GM12891 (cell line): ENCODE measurements around the gene PANK4.

Experiments
- PAX5 ChIP-seq: IDR thresholded peaks from 2 replicates; pipeline ENCODE4 v1.6.1; 2011; ENCODE audit warnings: low read length, moderate library complexity, mild to moderate bottlenecking; ENCODE audit not compliant: insufficient read depth, severe bottlenecking
- POLR2A ChIP-seq: IDR thresholded peaks from 2 replicates; pipeline ENCODE4 v1.6.1; 2011; ENCODE audit warnings: low read depth, low read length, control low read depth
- POLR2AphosphoS5 ChIP-seq: IDR thresholded peaks from 2 replicates; pipeline ENCODE4 v1.6.1; 2011; ENCODE audit warnings: low read depth, low read length, control low read depth
- SPI1 ChIP-seq: IDR thresholded peaks from 2 replicates; pipeline ENCODE4 v1.6.1; 2011; ENCODE audit warnings: low read depth, low read length, control low read depth

- TF ChIP-seq POLR2A (no peak), POLR2AphosphoS5 (peak; percentile 47; the same call in 1 of the 2 replicates), SPI1 (peak; percentile 27; the same call in 1 of the 2 replicates), PAX5 (no peak)
These were observed 29.4 kb upstream of the PANK4 start for GRCh38 chr1:2555634-2556276.
